ENCODE data around the gene CFAP53. TPM values are rescaled to one million over a fixed set of nuclear protein-coding genes. Genes with fewer than 3 reads are reported as not detected.
"Not testable (repeated sequence)": the region's sequence is repeated elsewhere in the genome, so short reads cannot be mapped to it uniquely, and the experiment has no call there.

CFAP53 gene
- total and polyA plus RNA-seq, 2 of the 13 experiments (the other 11 are each of a cell fraction or from before 2014, with no cell fraction given): 0.05 to 0.07 TPM

DNA sequence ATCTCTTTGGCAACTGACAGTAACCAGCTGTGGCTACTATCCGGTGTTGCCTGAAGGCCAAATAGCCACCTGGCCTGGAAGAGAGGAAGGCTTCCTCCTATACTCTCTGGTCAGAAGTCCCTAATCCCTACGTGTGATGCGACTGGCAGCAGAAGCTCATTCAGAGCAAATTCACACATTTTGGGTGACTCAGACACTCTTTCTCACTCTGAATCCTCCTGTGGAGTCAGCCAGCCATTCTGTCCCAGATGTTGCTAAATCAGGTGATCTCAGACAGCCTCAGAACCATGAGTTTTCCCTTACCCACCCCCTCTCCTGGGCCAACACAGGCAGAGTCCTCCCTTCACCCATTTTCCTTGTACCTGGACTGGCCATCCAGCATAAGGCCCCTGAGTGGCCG lies 34.7 kb downstream of the CFAP53 start (continued):
- TF ChIP-seq ZNF780A (CRISPR knock-in tag; IDR thresholded peaks at IDR 0.05): no peak
- TF ChIP-seq CEBPZ (IDR thresholded peaks at IDR 0.05; ENCODE audit: low read length): no peak
- no peak for TF ChIP-seq ZFP82 (CRISPR knock-in tag; IDR thresholded peaks at IDR 0.05; ENCODE audit: borderline replicate concordance)
- no peak for TF ChIP-seq ZNF605 (CRISPR knock-in tag; IDR thresholded peaks at IDR 0.05)
- TF ChIP-seq ZNF432 (CRISPR knock-in tag; IDR thresholded peaks at IDR 0.05; ENCODE audit: borderline replicate concordance): no peak

- ATAC-seq; POLR2A ChIA-PET; H3K4me1 ChIP-seq (ENCODE audit: insufficient read depth, low read length); DNase-seq (ENCODE audit: low spot score); H3K79me2 ChIP-seq (ENCODE audit: insufficient read depth, low read length); H4K20me1 ChIP-seq (ENCODE audit: insufficient read depth, low read length); H3K4me2 ChIP-seq (ENCODE audit: low read depth, low read length); H3K9ac ChIP-seq (ENCODE audit: insufficient read depth, low read depth, low read length); intact Hi-C loops (cut with micrococcal nuclease; ENCODE audit: unreplicated experiment); FAIRE-seq; H3K27me3 ChIP-seq (ENCODE audit: control insufficient read depth in 1 of 2, insufficient read depth in 2 of 2, low read length in 2 of 2); in situ Hi-C loops (cut with HindIII; ENCODE audit: extremely low pct_ligation_motif_present, low pct_unique_long_range_greater_than_20kb); BruUV-seq (replicated peaks); H3K27ac ChIP-seq (ENCODE audit: extremely low read length, insufficient read depth, low read length); H3K4me3 ChIP-seq (replicated peaks in 1 of 3; ENCODE audit: insufficient read depth in 1 of 3, low read depth in 2 of 3, low read length in 3 of 3); H2AFZ ChIP-seq (ENCODE audit: low read length); H3K36me3 ChIP-seq (replicated peaks in 1 of 2; ENCODE audit: control insufficient read depth in 1 of 2, insufficient read depth in 2 of 2, low read length in 2 of 2): not testable (repeated sequence)
- H3K9me3 ChIP-seq (ENCODE audit: low read length): peaks cover 16% of the 10 kb centered on the region
- CTCF ChIA-PET (ENCODE audit: low intra/inter-chr PET ratio, low total read pairs): interaction anchor here (2.9 kb wide), 1 partner anchor 137 kb away, joined by 32 read pairs; no protein-coding TSS in a partner anchor
- WGBS (ENCODE audit: low lambda C conversion rate): 18% methylated on average over 3 of the region's 4 CpGs
These were observed 46.0 kb downstream of the CFAP53 start for GRCh38 chr18:50220249-50220648.
